ENCODE results near the gene DOCK2. TPM values are rescaled to one million over a fixed set of nuclear protein-coding genes. Genes with fewer than 3 reads are reported as not detected.

Gene DOCK2
- total and polyA plus RNA-seq, 2 of the 8 experiments (the other 6 are each of a cell fraction or from before 2014, with no cell fraction given), result 3.9 to 5.7 TPM

DNA sequence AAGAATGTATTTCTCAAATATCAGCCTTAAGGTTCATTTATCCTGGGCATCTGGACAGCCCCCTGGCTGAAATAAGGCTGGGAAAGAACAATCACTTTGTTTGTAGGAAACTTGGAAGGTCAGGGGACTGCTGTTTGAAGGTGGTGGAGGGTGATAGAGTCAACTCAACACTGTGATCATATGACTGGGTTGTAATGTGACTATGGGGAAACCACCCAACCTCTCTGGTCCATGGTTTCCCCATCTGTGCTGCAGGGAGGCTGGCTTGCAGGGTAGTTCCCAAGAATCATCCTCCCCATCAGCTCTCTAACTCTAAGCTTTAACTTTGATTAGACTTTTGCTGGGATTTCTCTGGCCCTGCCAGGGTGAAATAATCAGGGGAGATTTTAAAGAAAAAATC is 333.3 kb downstream of the DOCK2 start:
- ChIA-PET CTCF (ENCODE audit: partially characterized antibody) (interaction anchor here (0.7 to 3.0 kb wide), 4 partner anchors 10 to 132 kb away, joined by 3 to 25 read pairs (median 4); partner anchors contain the start of gene INSYN2B), POLR2A (ENCODE audit: partially characterized antibody) (no interaction called here)
- Histone ChIP-seq H3K79me2 (ENCODE audit: control insufficient read depth in 1 of 2, insufficient read depth in 2 of 2, low read length in 2 of 2) (no peaks in the 10 kb centered on the region), H3K18ac (ENCODE audit: extremely low read depth, low read length) (no peak overlapping the region), H3K4me1 (replicated peaks in 1 of 4; ENCODE audit: control insufficient read depth in 3 of 4, insufficient read depth in 4 of 4, low read length in 3 of 4) (peaks cover 0 to 3% (median 0%) of the 10 kb centered on the region in 4 experiments; a peak in 2 of 7 replicates), H3K4ac (replicated peaks; ENCODE audit: insufficient read length, low read depth, low read length) (no peak overlapping the region), H2BK15ac (ENCODE audit: low read length) (no peak overlapping the region), H2BK5ac (ENCODE audit: low read depth, low read length) (no peak overlapping the region), H3K4me2 (ENCODE audit: insufficient read depth in 1 of 2, low read depth in 2 of 2, low read length in 2 of 2) (no peak overlapping the region), H3K56ac (replicated peaks; ENCODE audit: insufficient read length, low read depth, low read length) (no peak overlapping the region), H3K9me3 (ENCODE audit: insufficient read depth in 2 of 2, low read depth in 1 of 2, low read length in 1 of 2) (no peaks in the 10 kb centered on the region), H3K23me2 (ENCODE audit: low read depth, low read length) (no peaks in the 10 kb centered on the region), H3K79me1 (ENCODE audit: low read depth, low read length) (no peaks in the 10 kb centered on the region), H3K27ac (ENCODE audit: low read depth, low read length) (no peak overlapping the region), H2BK120ac (replicated peaks; ENCODE audit: low read depth, low read length) (no peak overlapping the region), H2AK5ac (ENCODE audit: low read depth, low read length) (no peak overlapping the region), H4K20me1 (replicated peaks in 1 of 2; ENCODE audit: control insufficient read depth in 1 of 2, insufficient read depth in 2 of 2, low read length in 2 of 2) (no peaks in the 10 kb centered on the region), H3K23ac (ENCODE audit: insufficient read length) (no peak overlapping the region), H2AFZ (ENCODE audit: low read length) (no peak overlapping the region), H2BK20ac (ENCODE audit: low read length) (no peak overlapping the region), H2BK12ac (ENCODE audit: low read depth, low read length) (no peak overlapping the region), H4K5ac (ENCODE audit: insufficient read length, low read depth, low read length) (no peak overlapping the region), H3K36me3 (ENCODE audit: control insufficient read depth in 2 of 4, insufficient read depth in 4 of 4, low read length in 3 of 4) (no peaks in the 10 kb centered on the region), H3K27me3 (replicated peaks in 1 of 4; ENCODE audit: control insufficient read depth in 3 of 4, extremely low read depth in 1 of 4, insufficient read depth in 3 of 4, low read length in 3 of 4) (no peaks in the 10 kb centered on the region; a peak in 2 of 7 replicates), H4K8ac (ENCODE audit: extremely low read depth, insufficient read depth, low read length) (no peak overlapping the region), H3K14ac (ENCODE audit: insufficient read length) (no peak overlapping the region), H3K4me3 (ENCODE audit: extremely low read depth in 1 of 4, insufficient read depth in 2 of 4, low read depth in 3 of 4, low read length in 4 of 4) (no peak overlapping the region), H3K9ac (replicated peaks in 1 of 4; ENCODE audit: extremely low read depth in 1 of 4, low read depth in 3 of 4, low read length in 3 of 4) (no peak overlapping the region), H4K91ac (replicated peaks; ENCODE audit: insufficient read length, low read length) (no peak overlapping the region)
- TF ChIP-seq SIN3A (conservative IDR thresholded peaks at IDR 0.05 in 1 of 2, IDR thresholded peaks at IDR 0.05 in 1 of 2; ENCODE audit: low read depth in 1 of 2, low read length in 2 of 2) (no peak), TAF1 (IDR thresholded peaks at IDR 0.05; ENCODE audit: low read depth, low read length) (no peak)
- DNase-seq (ENCODE audit: low read depth in 1 of 2, low spot score in 2 of 2) (no peak), FAIRE-seq (no peak)
